ENCODE measurements around the gene CAMK4. TPM values are rescaled to one million over a fixed set of nuclear protein-coding genes. Genes with fewer than 3 reads are reported as not detected.
"Not testable (repeated sequence)": the region's sequence is repeated elsewhere in the genome, so short reads cannot be mapped to it uniquely, and the experiment has no call there.

Gene CAMK4
- total and polyA plus RNA-seq, 2 donors (not counting 3 experiments of a cell fraction or from before 2014, with no cell fraction given) = 2.2 to 5.4 TPM

GRCh38 chr5:111256128-111256527 lies 31.9 kb downstream of the CAMK4 start:
- H3K79me2 ChIP-seq (ENCODE audit: control insufficient read depth, insufficient read depth, low read length) = no peaks in the 10 kb centered on the region
- dilution Hi-C loops (cut with MboI; ENCODE audit: extremely low pct_ligation_motif_present, low sequenced_read_pairs) = no loop called here
- ChIA-PET POLR2A (no interaction called here), CTCF (no interaction called here)
- no TSS peak for BruUV-seq (replicated peaks)
- no peak overlapping the region for H2AFZ ChIP-seq (ENCODE audit: low read depth, low read length)
- H3K9me1 ChIP-seq (replicated peaks; ENCODE audit: control insufficient read depth, extremely low read depth, insufficient read depth, low read length) = no peaks in the 10 kb centered on the region
- no peak overlapping the region for H3K27ac ChIP-seq (ENCODE audit: insufficient read depth, low read depth, low read length)
- H3K27me3 ChIP-seq (ENCODE audit: control insufficient read depth in 2 of 2, insufficient read depth in 2 of 2, low read length in 2 of 2) = no peaks in the 10 kb centered on the region
- no peak overlapping the region for H3K9ac ChIP-seq (replicated peaks; ENCODE audit: extremely low read depth, insufficient read depth, low read length)
- no peaks in the 10 kb centered on the region for H3K36me3 ChIP-seq (ENCODE audit: control insufficient read depth in 2 of 2, extremely low read depth in 1 of 2, insufficient read depth in 2 of 2, low read length in 2 of 2)
- intact Hi-C loops (cut with micrococcal nuclease) = no loop called here
- no peaks in the 10 kb centered on the region for H3K9me3 ChIP-seq (replicated peaks; ENCODE audit: control insufficient read depth, insufficient read depth, low read length)
- DNase-seq (ENCODE audit: low read depth, low spot score) = no peak
- H3K4me1 ChIP-seq (ENCODE audit: control insufficient read depth, extremely low read depth, insufficient read depth, low read length) = no peaks in the 10 kb centered on the region
- no peaks in the 10 kb centered on the region for H4K20me1 ChIP-seq (replicated peaks; ENCODE audit: control insufficient read depth, extremely low read depth, insufficient read depth, low read length)
- no peak overlapping the region for H3K4me2 ChIP-seq (ENCODE audit: insufficient read depth, low read length)
- no peak overlapping the region for H3K4me3 ChIP-seq (replicated peaks in 1 of 3; ENCODE audit: insufficient read depth in 1 of 3, low read depth in 1 of 3, low read length in 3 of 3)
- TF ChIP-seq FOS (IDR thresholded peaks at IDR 0.05; ENCODE audit: borderline replicate concordance, insufficient read depth, low read length) = no peak
- no peak for TF ChIP-seq GATA2 (IDR thresholded peaks at IDR 0.05; ENCODE audit: insufficient read depth, insufficient read length, low read depth, low read length)
- TF ChIP-seq MAX (IDR thresholded peaks at IDR 0.05; ENCODE audit: insufficient read depth, insufficient read length) = no peak
- TF ChIP-seq MYC (IDR thresholded peaks at IDR 0.05; ENCODE audit: low read depth, low read length) = no peak
- TF ChIP-seq EZH2 (IDR thresholded peaks at IDR 0.05; ENCODE audit: borderline replicate concordance, low read depth, low read length, severe bottlenecking) = no peak
- TF ChIP-seq CTCF (IDR thresholded peaks at IDR 0.05; ENCODE audit: extremely low read depth in 1 of 2, insufficient read depth in 1 of 2, low read depth in 1 of 2, low read length in 2 of 2) = no peak
- no peak for TF ChIP-seq JUN (IDR thresholded peaks at IDR 0.05; ENCODE audit: borderline replicate concordance, insufficient read depth, insufficient read length, low read depth)
- TF ChIP-seq POLR2AphosphoS5 (IDR thresholded peaks at IDR 0.05; ENCODE audit: insufficient read depth, low read depth, low read length) = no peak
- TF ChIP-seq POLR2A (IDR thresholded peaks at IDR 0.05; ENCODE audit: low read depth, low read length) = no peak
- FAIRE-seq = no peak

GRCh38 chr5:111257610-111258009 lies 33.4 kb downstream of the CAMK4 start:
- H2AFZ ChIP-seq (ENCODE audit: low read depth, low read length); FAIRE-seq; H3K27ac ChIP-seq (ENCODE audit: insufficient read depth, low read depth, low read length); BruUV-seq (replicated peaks); H3K79me2 ChIP-seq (ENCODE audit: control insufficient read depth, insufficient read depth, low read length); H3K9me3 ChIP-seq (replicated peaks; ENCODE audit: control insufficient read depth, insufficient read depth, low read length); H4K20me1 ChIP-seq (replicated peaks; ENCODE audit: control insufficient read depth, extremely low read depth, insufficient read depth, low read length); H3K9me1 ChIP-seq (replicated peaks; ENCODE audit: control insufficient read depth, extremely low read depth, insufficient read depth, low read length); DNase-seq (ENCODE audit: low read depth, low spot score); H3K9ac ChIP-seq (replicated peaks; ENCODE audit: extremely low read depth, insufficient read depth, low read length); intact Hi-C loops (cut with micrococcal nuclease); H3K4me2 ChIP-seq (ENCODE audit: insufficient read depth, low read length); CTCF ChIA-PET; H3K27me3 ChIP-seq (ENCODE audit: control insufficient read depth in 2 of 2, insufficient read depth in 2 of 2, low read length in 2 of 2); H3K4me1 ChIP-seq (ENCODE audit: control insufficient read depth, extremely low read depth, insufficient read depth, low read length); dilution Hi-C loops (cut with MboI; ENCODE audit: extremely low pct_ligation_motif_present, low sequenced_read_pairs); H3K4me3 ChIP-seq (replicated peaks in 1 of 3; ENCODE audit: insufficient read depth in 1 of 3, low read depth in 1 of 3, low read length in 3 of 3); H3K36me3 ChIP-seq (ENCODE audit: control insufficient read depth in 2 of 2, extremely low read depth in 1 of 2, insufficient read depth in 2 of 2, low read length in 2 of 2); POLR2A ChIA-PET: not testable (repeated sequence)
